Germinal center (tissue), 1 donor: Measurements from ENCODE around the gene PDGFRB.

ENCODE experiments used
- DNase-seq: peaks from one replicate; pipeline ENCODE4 v3.0.0; 2012; ENCODE audit warnings: mixed read lengths, low spot score

Gene PDGFRB

GRCh38 chr5:150144879-150145278 is 10.8 kb downstream of the PDGFRB start:
- DNase-seq = no peak

GRCh38 chr5:150144246-150144801 is 11.3 kb downstream of the PDGFRB start:
- no peak for DNase-seq

GRCh38 chr5:150143350-150144245 is 12.0 kb downstream of the PDGFRB start:
- no peak for DNase-seq

- no peak for DNase-seq
Measured at GRCh38 chr5:150142959-150143349, 12.7 kb downstream of the PDGFRB start.

GRCh38 chr5:150142185-150142958 is 13.3 kb downstream of the PDGFRB start:
- no peak for DNase-seq

GRCh38 chr5:150141544-150142184 is 14.0 kb downstream of the PDGFRB start:
- no peak for DNase-seq

GRCh38 chr5:150140830-150141229 is 14.8 kb downstream of the PDGFRB start:
- no peak for DNase-seq

- no peak for DNase-seq
Measured at GRCh38 chr5:150139334-150139733, 16.3 kb downstream of the PDGFRB start.

- no peak for DNase-seq
Measured at GRCh38 chr5:150138551-150139265, 16.9 kb downstream of the PDGFRB start.

- no peak for DNase-seq
Measured at GRCh38 chr5:150137997-150138396, 17.6 kb downstream of the PDGFRB start.

GRCh38 chr5:150137168-150137957 is 18.3 kb downstream of the PDGFRB start:
- DNase-seq = no peak

GRCh38 chr5:150136305-150137167 is 19.1 kb downstream of the PDGFRB start:
- DNase-seq = no peak

GRCh38 chr5:150135557-150136304 is 19.9 kb downstream of the PDGFRB start:
- DNase-seq = no peak

- no peak for DNase-seq
Measured at GRCh38 chr5:150134198-150134588, 21.5 kb downstream of the PDGFRB start.

- no peak for DNase-seq
Measured at GRCh38 chr5:150133581-150134197, 22.0 kb downstream of the PDGFRB start.

- no peak for DNase-seq
Measured at GRCh38 chr5:150132740-150133139, 22.9 kb downstream of the PDGFRB start.

- DNase-seq = no peak
Measured at GRCh38 chr5:150131978-150132694, 23.5 kb downstream of the PDGFRB start.

GRCh38 chr5:150131461-150131860 is 24.2 kb downstream of the PDGFRB start:
- no peak for DNase-seq
